GM12878 (cell line): ENCODE data around the gene COL26A1. TPM values are rescaled to one million over a fixed set of nuclear protein-coding genes. Genes with fewer than 3 reads are reported as not detected.
"Not testable (repeated sequence)": the region's sequence is repeated elsewhere in the genome, so short reads cannot be mapped to it uniquely, and the experiment has no call there.

Source experiments
- ATAC-seq: fragments of 200-7000 bp; cut with Tn5 transposase; 3 replicates; pipeline ENCODE4 v1.9.1; 2020; ENCODE audit warnings: mild to moderate bottlenecking, moderate library complexity
- BruUV-seq: library from RNA; stranded (reverse); fragments of 400-500 nt; replicated peaks from 2 replicates; lab custom pipeline; 2021; lab: Mats Ljungman, UMichigan
- CTCF ChIA-PET: fragments of 300-600 bp; sonication (Branson Sonifier 250); formaldehyde crosslinking; extraction: SDS; loops from one replicate; lab custom pipeline; 2021; ENCODE audit warnings: inconsistent platforms; lab: Yijun Ruan, JAX
- POLR2A ChIA-PET: fragments of 350-600 bp; formaldehyde crosslinking; extraction: SDS; loops from one replicate; lab custom pipeline; 2021; ENCODE audit warnings: inconsistent platforms; lab: Charles Lee
- RAD21 ChIA-PET: fragments of 300-600 bp; sonication (Branson Sonifier 250); formaldehyde crosslinking; loops from one replicate; lab custom pipeline; 2023; ENCODE audit warnings: antibody characterized with exemption; ENCODE audit not compliant: unreplicated experiment; lab: Charles Lee
- SMC1A ChIA-PET: fragments of 300-600 bp; sonication (Branson Sonifier 250); formaldehyde crosslinking; loops from one replicate; lab custom pipeline; 2023; ENCODE audit not compliant: unreplicated experiment, uncharacterized antibody; lab: Charles Lee
- DNase-seq: peaks from one replicate; pipeline ENCODE4 v3.0.0-alpha.2; 2011; ENCODE audit warnings: low read depth, low spot score
- FAIRE-seq: peaks from 3 replicates; lab custom pipeline; 2011; peaks lifted over from hg19 to GRCh38; lab: Jason Lieb, UNC
- H2AFZ ChIP-seq: 2 replicates; pipeline ENCODE4 v1.6.0; 2011; ENCODE audit warnings: low read depth, low read length, control low read depth; ENCODE audit not compliant: control insufficient read depth
- H3K27ac ChIP-seq: 2 replicates; pipeline ENCODE4 v1.5.1; 2011; ENCODE audit warnings: control low read depth; ENCODE audit not compliant: control insufficient read depth, insufficient read depth
- H3K27me3 ChIP-seq, 2 experiments: replicated peaks in 1 of 2; 2 replicates each; pipeline versions ENCODE4 v1.6.0 to v1.6.1; 2011; ENCODE audit warnings: low read length in 1 of 2; ENCODE audit not compliant: control insufficient read depth in 2 of 2, insufficient read depth in 2 of 2
- H3K36me3 ChIP-seq, 2 experiments: 2 replicates each; pipeline ENCODE4 v1.5.1; 2011; ENCODE audit warnings: low read length in 1 of 2; ENCODE audit not compliant: control insufficient read depth in 2 of 2, insufficient read depth in 2 of 2
- H3K4me1 ChIP-seq: 2 replicates; pipeline ENCODE4 v1.6.1; 2011; ENCODE audit warnings: mild to moderate bottlenecking, low read length, moderate library complexity, mixed read lengths; ENCODE audit not compliant: control insufficient read depth, insufficient read depth
- H3K4me2 ChIP-seq: 2 replicates; pipeline ENCODE4 v1.6.0; 2011; ENCODE audit warnings: control low read depth; ENCODE audit not compliant: control insufficient read depth, insufficient read depth
- H3K4me3 ChIP-seq: fragments of 200-600 bp; sonication (generic); 2 replicates; pipeline ENCODE4 v1.5.1; 2016
- H3K79me2 ChIP-seq: 2 replicates; pipeline ENCODE4 v1.6.0; 2011; ENCODE audit warnings: low read length; ENCODE audit not compliant: control insufficient read depth, insufficient read depth
- H3K9ac ChIP-seq: 2 replicates; pipeline ENCODE4 v1.8.0; 2011; ENCODE audit warnings: low read length, control low read depth, mixed read lengths; ENCODE audit not compliant: control insufficient read depth, insufficient read depth
- H3K9me3 ChIP-seq: replicated peaks from 3 replicates; pipeline ENCODE4 v1.5.1; 2011; ENCODE audit warnings: mild to moderate bottlenecking, low read length; ENCODE audit not compliant: control insufficient read depth, insufficient read depth
- H4K20me1 ChIP-seq: 2 replicates; pipeline ENCODE4 v1.6.0; 2011; ENCODE audit not compliant: control insufficient read depth, insufficient read depth
- CUX1 ChIP-seq: IDR thresholded peaks from 2 replicates; pipeline ENCODE4 v1.6.1; 2012; ENCODE audit warnings: improper control_type of control experiment, low read depth, low read length; ENCODE audit not compliant: insufficient replicate concordance
- HDAC2 ChIP-seq: fragments of 200-600 bp; sonication (generic); IDR thresholded peaks from 2 replicates; pipeline ENCODE4 v1.6.1; 2017
- POLR2AphosphoS5 ChIP-seq: IDR thresholded peaks from 2 replicates; pipeline ENCODE4 v1.6.1; 2011; ENCODE audit warnings: mild to moderate bottlenecking, low read length, inconsistent platforms
- WGBS: methylation state at CpG from one replicate; pipeline ENCODE4 v1.1.6; 2016; ENCODE audit warnings: low lambda C conversion rate; ENCODE audit not compliant: insufficient replicate concordance, insufficient coverage; ENCODE audit errors: missing lambda C conversion rate; 5-methylcytosine and 5-hydroxymethylcytosine counted together
- in situ Hi-C: fragments of 300-500 bp; cut with MboI; formaldehyde crosslinking; loops from 9 replicates; pipeline ENCODE4 v1.14.3; 2018; ENCODE audit warnings: mixed read lengths
- intact Hi-C: fragments of 100-400 bp; cut with micrococcal nuclease; formaldehyde crosslinking; loops from one replicate; pipeline ENCODE4 v1.14.2; 2022; ENCODE audit not compliant: unreplicated experiment
- polyA plus RNA-seq, 11 experiments: library from polyadenylated mRNA; depleted of rRNA in 4 of 11; unstranded in 6 of 11; stranded (reverse) in 5 of 11; fragments of >200 nt; fragmentation: Nextera tagmentation in 4 of 11; fragmentation: Illumina TruSeq in 1 of 11; extraction: Ambion mirVana in 4 of 11; extraction: Trizol in 1 of 11; gene quantifications; 1 replicate in 1 of 11; 2 replicates in 10 of 11; pipeline versions ENCODE4 v1.2.1 to v1.2.3, GENCODE V29; 2011 to 2016; ENCODE audit warnings: inconsistent platforms in 2 of 11, missing spikeins in 2 of 11, low read depth in 1 of 11
- total RNA-seq, 4 experiments: library from RNA; depleted of rRNA in 3 of 4; stranded (reverse); fragments of >200 nt in 3 of 4; fragmentation: Illumina TruSeq in 1 of 4; extraction: Trizol in 1 of 4; gene quantifications; 2 replicates each; pipeline versions ENCODE4 v1.2.1 to v1.2.3, GENCODE V29; 2013 to 2021

The COL26A1 gene
- total and polyA plus RNA-seq, 10 of the 15 experiments (the other 5 are each of a cell fraction or from before 2014, with no cell fraction given) = 0.08 TPM; not detected in 9

DNA sequence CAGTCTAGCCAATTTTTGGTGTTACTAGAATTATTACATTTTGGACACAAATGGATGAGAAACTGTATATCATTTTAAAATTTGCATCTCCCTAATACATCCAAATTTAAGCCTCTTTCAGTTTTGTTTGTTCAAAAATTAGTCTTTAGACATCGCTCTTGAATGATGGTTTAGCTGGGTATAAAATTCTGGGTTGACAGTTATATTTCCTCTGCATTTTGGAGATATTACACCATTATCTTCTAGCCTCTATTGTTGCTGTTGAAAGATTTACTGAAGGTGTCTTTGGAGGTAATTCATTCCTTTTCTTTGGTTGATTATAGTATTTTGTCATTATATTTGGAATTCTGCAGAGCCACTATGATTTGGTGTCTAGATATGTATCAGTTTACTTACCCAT lies 116.5 kb downstream of the COL26A1 start:
- Histone ChIP-seq H3K36me3 (no peaks in the 10 kb centered on the region), H3K27me3 (no peaks in the 10 kb centered on the region), H4K20me1 (no peaks in the 10 kb centered on the region), H3K9me3 (no peaks in the 10 kb centered on the region; the same call in 2 of the 3 replicates), H3K4me3 (no peak overlapping the region), H2AFZ (no peak overlapping the region), H3K27ac (no peak overlapping the region), H3K4me2 (no peak overlapping the region)
- intact Hi-C loops = no loop called here
- BruUV-seq = no TSS peak
- 0% methylated on average over 1 of the region's 1 CpG for WGBS
- CTCF ChIA-PET = interaction anchor here (1.9 kb wide), 1 partner anchor 38 kb away, joined by 4 read pairs; no protein-coding TSS in a partner anchor
- FAIRE-seq (no peak), DNase-seq (no peak)
- SMC1A ChIA-PET = no interaction called here
- no peak for TF ChIP-seq POLR2AphosphoS5
- no peak for TF ChIP-seq CUX1
- TF ChIP-seq HDAC2 = no peak
- TF ChIP-seq, all 136 proteins: peak for 0
- H3K4me1 ChIP-seq = no peaks in the 10 kb centered on the region
- in situ Hi-C loops = no loop called here
- ATAC-seq = no peak
- ChIA-PET POLR2A (no interaction called here), RAD21 (no interaction called here)
- H3K9ac ChIP-seq = no peak overlapping the region
- H3K79me2 ChIP-seq = no peaks in the 10 kb centered on the region

DNA sequence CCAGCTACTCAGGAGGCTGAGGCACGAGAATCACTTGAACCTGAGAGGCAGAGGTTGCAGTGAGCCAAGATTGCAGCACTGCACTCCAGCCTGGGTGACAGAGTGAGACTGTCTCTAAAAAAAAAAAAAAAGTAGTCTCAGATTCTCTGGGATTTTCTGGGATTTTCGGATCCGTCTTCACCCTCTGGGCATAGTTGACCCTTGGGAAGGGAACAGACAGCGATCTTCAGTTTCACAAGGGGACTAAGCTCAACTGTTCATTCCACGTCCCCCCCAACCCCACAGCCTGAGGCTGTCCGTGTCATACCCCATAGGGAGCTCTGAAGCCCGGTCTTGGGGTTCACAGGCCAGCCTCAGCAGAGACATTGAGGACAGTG lies 123.4 kb downstream of the COL26A1 start:
- H3K4me1 ChIP-seq, CTCF ChIA-PET, SMC1A ChIA-PET, H3K4me2 ChIP-seq, H3K9me3 ChIP-seq, H3K36me3 ChIP-seq, RAD21 ChIA-PET, H3K79me2 ChIP-seq, POLR2A ChIA-PET, FAIRE-seq, H3K27ac ChIP-seq, H3K4me3 ChIP-seq, H4K20me1 ChIP-seq, ATAC-seq, DNase-seq, intact Hi-C loops, H3K9ac ChIP-seq, in situ Hi-C loops, BruUV-seq, H2AFZ ChIP-seq, H3K27me3 ChIP-seq: not testable (repeated sequence)
- WGBS = 12% methylated on average over 7 of the region's 7 CpGs
